NCI-H1105 treated with DMSO at 0.1 percent for 48 hours (cell line): Measurements from ENCODE around the gene JMJD8.

Experiments used
- DNase-seq: peaks from one replicate; lab custom pipeline; 2025; lab: John Stamatoyannopoulos, UW

JMJD8 gene

GRCh38 chr16:709566-710499, 25.7 kb upstream of the JMJD8 start:
- peak; percentile 89 for DNase-seq

GRCh38 chr16:708959-709358, 24.8 kb upstream of the JMJD8 start:
- no peak for DNase-seq

- no peak for DNase-seq
Measured at GRCh38 chr16:708019-708418, 23.9 kb upstream of the JMJD8 start.

- no peak for DNase-seq
Measured at GRCh38 chr16:707062-707538, 23.0 kb upstream of the JMJD8 start.

GRCh38 chr16:706189-707061, 22.3 kb upstream of the JMJD8 start:
- no peak for DNase-seq

GRCh38 chr16:705431-706188, 21.5 kb upstream of the JMJD8 start, which contains the start of gene FBXL16:
Gene FBXL16 (minus strand): TSS chr16:705801. CDS start chr16:697405, 8,396 bp downstream.
- DNase-seq: peak; percentile 43

- DNase-seq: no peak
Measured at GRCh38 chr16:704552-705380, 20.6 kb upstream of the JMJD8 start.

- DNase-seq: no peak
Measured at GRCh38 chr16:704047-704446, 19.9 kb upstream of the JMJD8 start.

GRCh38 chr16:703406-703805, 19.3 kb upstream of the JMJD8 start:
- no peak for DNase-seq

GRCh38 chr16:702341-702740, 18.2 kb upstream of the JMJD8 start:
- DNase-seq: no peak

- DNase-seq: no peak
Measured at GRCh38 chr16:700684-701584, 16.8 kb upstream of the JMJD8 start.

GRCh38 chr16:698911-699671, 15.0 kb upstream of the JMJD8 start:
- no peak for DNase-seq

- peak; percentile 79 for DNase-seq
Measured at GRCh38 chr16:695355-696089, 11.4 kb upstream of the JMJD8 start.

- DNase-seq: no peak
Measured at GRCh38 chr16:694863-695354, 10.8 kb upstream of the JMJD8 start.

GRCh38 chr16:694187-694862, 10.2 kb upstream of the JMJD8 start:
- DNase-seq: no peak

- DNase-seq: no peak
Measured at GRCh38 chr16:693766-694165, 9.6 kb upstream of the JMJD8 start.

GRCh38 chr16:693364-693763, 9.2 kb upstream of the JMJD8 start:
- DNase-seq: no peak
